Astrocyte (in vitro differentiated cells and primary cell): ENCODE measurements around the gene GGT1. TPM values are rescaled to one million over a fixed set of nuclear protein-coding genes. Genes with fewer than 3 reads are reported as not detected.
"Not testable (repeated sequence)": the region's sequence is repeated elsewhere in the genome, so short reads cannot be mapped to it uniquely, and the experiment has no call there.

Experiments
- DNase-seq: peaks from one replicate; pipeline ENCODE4 v3.0.0-alpha.2; 2010; ENCODE audit warnings: low read depth
- FAIRE-seq: peaks from 2 replicates; lab custom pipeline; 2011; peaks lifted over from hg19 to GRCh38; lab: Jason Lieb, UNC
- H2AFZ ChIP-seq: 2 replicates; pipeline ENCODE4 v1.6.0; 2012; ENCODE audit warnings: low read depth, low read length, inconsistent platforms
- H3K27ac ChIP-seq: 2 replicates; pipeline ENCODE4 v1.5.1; 2011; ENCODE audit warnings: low read depth, low read length, inconsistent platforms
- H3K27me3 ChIP-seq: 2 replicates; pipeline ENCODE4 v1.6.0; 2011; ENCODE audit warnings: low read length, inconsistent platforms; ENCODE audit not compliant: insufficient read depth
- H3K36me3 ChIP-seq: 2 replicates; pipeline ENCODE4 v1.5.1; 2011; ENCODE audit warnings: low read length, inconsistent platforms; ENCODE audit not compliant: insufficient read depth
- H3K4me1 ChIP-seq: 2 replicates; pipeline ENCODE4 v1.5.1; 2011; ENCODE audit warnings: low read length, inconsistent platforms; ENCODE audit not compliant: insufficient read depth
- H3K4me2 ChIP-seq: 2 replicates; pipeline ENCODE4 v1.6.0; 2012; ENCODE audit warnings: low read length, inconsistent platforms
- H3K4me3 ChIP-seq: 2 replicates; pipeline ENCODE4 v1.5.1; 2011; ENCODE audit warnings: low read depth, mild to moderate bottlenecking, low read length, inconsistent platforms; ENCODE audit not compliant: insufficient read depth
- H3K79me2 ChIP-seq: 2 replicates; pipeline ENCODE4 v1.6.0; 2012; ENCODE audit warnings: mild to moderate bottlenecking, low read length, inconsistent platforms; ENCODE audit not compliant: insufficient read depth
- H3K9ac ChIP-seq: 2 replicates; pipeline ENCODE4 v1.6.0; 2012; ENCODE audit warnings: mild to moderate bottlenecking, low read length, inconsistent platforms
- H3K9me3 ChIP-seq: 2 replicates; pipeline ENCODE4 v1.5.1; 2012; ENCODE audit warnings: low read depth, mild to moderate bottlenecking, low read length, inconsistent platforms; ENCODE audit not compliant: insufficient read depth
- H4K20me1 ChIP-seq: 2 replicates; pipeline ENCODE4 v1.6.0; 2012; ENCODE audit warnings: low read length, inconsistent platforms; ENCODE audit not compliant: insufficient read depth
- H3K27ac Mint-ChIP-seq: one replicate; pipeline ENCODE4 v1.8.0; 2021; ENCODE audit warnings: mild to moderate bottlenecking, mixed read lengths; ENCODE audit not compliant: unreplicated experiment
- H3K27me3 Mint-ChIP-seq: one replicate; pipeline ENCODE4 v1.8.0; 2021; ENCODE audit warnings: low read depth, mixed read lengths; ENCODE audit not compliant: unreplicated experiment
- H3K36me3 Mint-ChIP-seq: one replicate; pipeline ENCODE4 v1.8.0; 2021; ENCODE audit warnings: low read depth, mixed read lengths; ENCODE audit not compliant: unreplicated experiment
- H3K4me1 Mint-ChIP-seq: one replicate; pipeline ENCODE4 v1.8.0; 2021; ENCODE audit warnings: low read depth, mixed read lengths; ENCODE audit not compliant: unreplicated experiment
- H3K4me3 Mint-ChIP-seq: one replicate; pipeline ENCODE4 v1.8.0; 2021; ENCODE audit warnings: mild to moderate bottlenecking, moderate library complexity, mixed read lengths; ENCODE audit not compliant: unreplicated experiment
- H3K9me3 Mint-ChIP-seq: one replicate; pipeline ENCODE4 v1.8.0; 2021; ENCODE audit warnings: mild to moderate bottlenecking, mixed read lengths; ENCODE audit not compliant: unreplicated experiment
- EZH2 ChIP-seq: IDR thresholded peaks from 2 replicates; pipeline ENCODE4 v1.6.1; 2012; ENCODE audit warnings: mild to moderate bottlenecking, low read length, inconsistent platforms; ENCODE audit not compliant: insufficient read depth
- total RNA-seq: library from RNA; stranded (reverse); gene quantifications from 2 replicates; pipeline ENCODE4 v1.2.1, GENCODE V29; 2021
- TF ChIP-seq, protein P1 (sequence below): IDR thresholded peaks from 2 replicates; pipeline ENCODE4 v1.5.1; 2011; ENCODE audit warnings: low read depth, mild to moderate bottlenecking, inconsistent platforms, low read length, moderate library complexity; ENCODE audit not compliant: insufficient read depth

Gene GGT1
- total RNA-seq, 1 donor from 2014 or later: 2.9 TPM

DNA sequence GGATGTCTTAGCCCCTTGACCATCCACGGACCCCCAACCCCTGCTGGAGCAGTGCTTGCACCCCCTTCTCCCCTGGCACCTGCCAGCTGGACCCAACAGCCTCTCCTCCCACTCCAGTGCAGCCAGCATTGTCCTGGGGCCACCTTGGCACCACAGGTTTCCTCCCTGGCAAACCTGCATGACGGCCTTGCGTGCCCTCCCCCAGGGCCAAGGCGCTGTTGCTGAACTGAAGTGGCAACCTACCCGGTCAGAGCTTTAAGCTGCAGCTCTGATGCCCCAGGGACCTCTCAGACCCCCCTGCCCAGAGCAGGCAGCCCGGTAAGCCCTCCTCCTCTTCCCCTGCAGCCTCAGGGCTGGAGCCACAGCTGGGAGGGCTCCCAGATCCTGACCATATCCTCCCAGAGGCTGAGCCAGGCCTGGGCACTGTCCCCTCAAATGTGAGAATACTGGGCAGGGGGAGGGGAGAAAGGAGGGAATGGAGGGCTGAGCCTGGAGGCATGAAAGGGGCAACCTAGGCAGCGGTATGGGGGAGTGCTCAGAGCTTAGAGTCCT, 8.3 kb upstream of the GGT1 start:
- H4K20me1 ChIP-seq: no peaks in the 10 kb centered on the region
- FAIRE-seq: no peak

DNA sequence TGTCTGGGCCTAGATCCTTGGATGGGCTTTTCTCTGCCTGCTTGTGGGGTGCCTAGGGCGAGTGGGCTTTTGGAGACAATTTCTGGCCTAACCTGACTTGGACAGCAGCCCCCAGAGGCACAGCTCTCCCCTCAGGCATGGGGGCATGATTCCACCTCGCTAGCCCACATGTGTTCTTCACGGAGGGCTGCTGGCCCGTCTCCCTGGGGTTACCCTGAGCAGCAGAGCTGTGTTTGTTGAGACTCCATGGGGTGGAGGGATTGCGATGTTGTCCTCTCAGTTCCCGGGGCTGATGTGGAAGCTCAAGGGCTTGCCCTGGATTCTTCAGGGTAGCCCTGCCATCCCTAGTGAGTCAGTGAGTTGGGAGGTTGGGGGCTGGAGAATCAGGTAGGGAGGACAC, 7.8 kb upstream of the GGT1 start:
- no peak overlapping the region for H3K4me3 ChIP-seq
- H3K36me3 ChIP-seq: no peaks in the 10 kb centered on the region
- no peak overlapping the region for H3K4me2 ChIP-seq
- peaks cover 4% of the 10 kb centered on the region for H3K4me1 Mint-ChIP-seq
- DNase-seq (no peak), FAIRE-seq (no peak)
- peaks cover 6% of the 10 kb centered on the region for H3K27me3 Mint-ChIP-seq
- H4K20me1 ChIP-seq: no peaks in the 10 kb centered on the region
- H3K9ac ChIP-seq: no peak overlapping the region
- H3K27me3 ChIP-seq: no peaks in the 10 kb centered on the region
- H2AFZ ChIP-seq: no peak overlapping the region
- no peaks in the 10 kb centered on the region for H3K9me3 ChIP-seq
- no peaks in the 10 kb centered on the region for H3K79me2 ChIP-seq
- TF ChIP-seq, protein P1, sequence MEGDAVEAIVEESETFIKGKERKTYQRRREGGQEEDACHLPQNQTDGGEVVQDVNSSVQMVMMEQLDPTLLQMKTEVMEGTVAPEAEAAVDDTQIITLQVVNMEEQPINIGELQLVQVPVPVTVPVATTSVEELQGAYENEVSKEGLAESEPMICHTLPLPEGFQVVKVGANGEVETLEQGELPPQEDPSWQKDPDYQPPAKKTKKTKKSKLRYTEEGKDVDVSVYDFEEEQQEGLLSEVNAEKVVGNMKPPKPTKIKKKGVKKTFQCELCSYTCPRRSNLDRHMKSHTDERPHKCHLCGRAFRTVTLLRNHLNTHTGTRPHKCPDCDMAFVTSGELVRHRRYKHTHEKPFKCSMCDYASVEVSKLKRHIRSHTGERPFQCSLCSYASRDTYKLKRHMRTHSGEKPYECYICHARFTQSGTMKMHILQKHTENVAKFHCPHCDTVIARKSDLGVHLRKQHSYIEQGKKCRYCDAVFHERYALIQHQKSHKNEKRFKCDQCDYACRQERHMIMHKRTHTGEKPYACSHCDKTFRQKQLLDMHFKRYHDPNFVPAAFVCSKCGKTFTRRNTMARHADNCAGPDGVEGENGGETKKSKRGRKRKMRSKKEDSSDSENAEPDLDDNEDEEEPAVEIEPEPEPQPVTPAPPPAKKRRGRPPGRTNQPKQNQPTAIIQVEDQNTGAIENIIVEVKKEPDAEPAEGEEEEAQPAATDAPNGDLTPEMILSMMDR: no peak
- no peak for TF ChIP-seq EZH2
- H3K27ac Mint-ChIP-seq: no peak overlapping the region
- no peak overlapping the region for H3K4me3 Mint-ChIP-seq
- no peak overlapping the region for H3K27ac ChIP-seq
- H3K36me3 Mint-ChIP-seq: peaks cover 1% of the 10 kb centered on the region
- peaks cover 8% of the 10 kb centered on the region for H3K4me1 ChIP-seq
- H3K9me3 Mint-ChIP-seq: no peaks in the 10 kb centered on the region

More for the DNA sequence above, 8.3 kb upstream of the GGT1 start:
- no peak overlapping the region for H2AFZ ChIP-seq
- Mint-ChIP-seq H3K27ac (no peak overlapping the region), H3K4me3 (no peak overlapping the region), H3K4me1 (peaks cover 4% of the 10 kb centered on the region), H3K27me3 (peaks cover 6% of the 10 kb centered on the region), H3K36me3 (peaks cover 1% of the 10 kb centered on the region), H3K9me3 (no peaks in the 10 kb centered on the region)
- no peaks in the 10 kb centered on the region for H3K36me3 ChIP-seq
- H3K4me3 ChIP-seq: no peak overlapping the region
- no peaks in the 10 kb centered on the region for H3K9me3 ChIP-seq
- peaks cover 8% of the 10 kb centered on the region for H3K4me1 ChIP-seq
- H3K9ac ChIP-seq: no peak overlapping the region
- TF ChIP-seq, protein P1: no peak
- no peak for TF ChIP-seq EZH2
- H3K4me2 ChIP-seq: no peak overlapping the region
- no peaks in the 10 kb centered on the region for H3K79me2 ChIP-seq
- DNase-seq: no peak
- no peaks in the 10 kb centered on the region for H3K27me3 ChIP-seq
- no peak overlapping the region for H3K27ac ChIP-seq

DNA sequence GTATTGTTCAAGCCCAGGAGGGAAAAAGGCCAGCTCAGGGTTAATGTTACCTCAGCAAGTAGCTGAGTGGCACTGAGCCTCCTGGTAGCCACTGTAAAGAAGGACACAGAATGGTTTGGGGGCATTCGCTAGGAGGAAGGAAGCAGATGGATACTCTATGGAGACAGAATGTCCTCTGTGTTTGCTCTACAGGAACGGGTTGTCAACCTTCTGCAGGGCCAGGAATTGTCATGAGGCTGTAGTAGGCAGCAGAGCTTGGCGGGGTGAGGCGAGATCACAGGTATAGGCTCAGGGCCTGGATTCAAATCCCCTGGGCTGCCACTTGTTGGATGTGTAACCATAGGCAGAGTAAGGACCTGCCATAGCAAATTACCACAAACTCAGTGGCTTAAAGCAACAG, 7.1 kb upstream of the GGT1 start:
- no peak overlapping the region for H3K9ac ChIP-seq
- Mint-ChIP-seq H3K9me3 (no peaks in the 10 kb centered on the region), H3K4me1 (peaks cover 4% of the 10 kb centered on the region), H3K36me3 (peaks cover 1% of the 10 kb centered on the region), H3K27me3 (peaks cover 6% of the 10 kb centered on the region), H3K4me3 (no peak overlapping the region), H3K27ac (no peak overlapping the region)
- no peak overlapping the region for H3K27ac ChIP-seq
- H3K4me1 ChIP-seq: peaks cover 8% of the 10 kb centered on the region
- DNase-seq (no peak), FAIRE-seq (no peak)
- H3K27me3 ChIP-seq: no peaks in the 10 kb centered on the region
- no peak overlapping the region for H2AFZ ChIP-seq
- H3K36me3 ChIP-seq: no peaks in the 10 kb centered on the region
- H3K4me2 ChIP-seq: no peak overlapping the region
- no peaks in the 10 kb centered on the region for H3K79me2 ChIP-seq
- TF ChIP-seq EZH2: no peak
- TF ChIP-seq, protein P1: no peak
- H3K9me3 ChIP-seq: no peaks in the 10 kb centered on the region
- H3K4me3 ChIP-seq: no peak overlapping the region
- no peaks in the 10 kb centered on the region for H4K20me1 ChIP-seq

DNA sequence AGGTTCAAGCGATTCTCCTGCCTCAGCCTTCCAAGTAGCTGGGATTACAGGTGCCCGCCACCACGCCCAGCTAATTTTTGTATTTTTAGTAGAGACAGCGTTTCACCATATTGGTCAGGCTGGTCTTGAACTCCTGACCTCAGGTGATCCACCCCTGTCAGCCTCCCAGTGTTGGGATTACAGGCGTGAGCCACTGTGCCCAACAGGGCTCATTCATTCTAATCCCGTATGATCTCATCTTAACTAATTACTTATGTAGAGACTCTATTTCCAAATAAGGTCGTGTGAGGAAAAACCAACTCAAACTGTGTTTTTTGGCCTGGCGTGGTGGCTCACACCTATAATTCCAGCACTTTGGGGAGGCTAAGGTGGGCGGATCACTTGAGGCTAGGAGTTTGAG, 5.9 kb upstream of the GGT1 start:
- not testable (repeated sequence) for DNase-seq, H3K4me3 Mint-ChIP-seq, H3K4me1 ChIP-seq, H3K27ac ChIP-seq, H3K27ac Mint-ChIP-seq, H3K9me3 ChIP-seq, H3K4me1 Mint-ChIP-seq, H3K79me2 ChIP-seq, H3K9me3 Mint-ChIP-seq, H3K36me3 ChIP-seq, H3K27me3 Mint-ChIP-seq, H3K4me2 ChIP-seq, FAIRE-seq, H3K9ac ChIP-seq, H3K36me3 Mint-ChIP-seq, H3K4me3 ChIP-seq, H3K27me3 ChIP-seq, H4K20me1 ChIP-seq, H2AFZ ChIP-seq
